Mesothelial cell of epicardium (in vitro differentiated cells): ENCODE measurements around the gene TMEM53. TPM values are rescaled to one million over a fixed set of nuclear protein-coding genes. Genes with fewer than 3 reads are reported as not detected.

Source experiments
- DNase-seq, 2 experiments: peaks; one replicate each; pipeline ENCODE4 v3.0.0; 2021; ENCODE audit warnings: low spot score in 2 of 2; ENCODE audit not compliant: unreplicated experiment in 2 of 2
- H3K27ac Mint-ChIP-seq: 2 replicates; pipeline ENCODE4 v1.8.0; 2021; ENCODE audit warnings: mixed read lengths
- H3K27me3 Mint-ChIP-seq: 2 replicates; pipeline ENCODE4 v1.8.0; 2021; ENCODE audit warnings: low read depth, mixed read lengths
- H3K36me3 Mint-ChIP-seq: 2 replicates; pipeline ENCODE4 v1.8.0; 2021; ENCODE audit warnings: mixed read lengths
- H3K4me1 Mint-ChIP-seq: 2 replicates; pipeline ENCODE4 v1.8.0; 2021; ENCODE audit warnings: mixed read lengths
- H3K4me3 Mint-ChIP-seq: 2 replicates; pipeline ENCODE4 v1.8.0; 2021; ENCODE audit warnings: mild to moderate bottlenecking, moderate library complexity, mixed read lengths
- H3K9me3 Mint-ChIP-seq: 2 replicates; pipeline ENCODE4 v1.8.0; 2021; ENCODE audit warnings: mixed read lengths
- CTCF ChIP-seq: fragments of 200-600 bp; sonication (generic); IDR thresholded peaks from one replicate; pipeline ENCODE4 v1.5.0; 2021; ENCODE audit warnings: antibody characterized with exemption; ENCODE audit not compliant: unreplicated experiment
- total RNA-seq: library from RNA; stranded (reverse); gene quantifications from 3 replicates; pipeline ENCODE4 v1.2.1, GENCODE V29; 2021

The TMEM53 gene
- total RNA-seq, 1 donor from 2014 or later, result 8.9 TPM

GRCh38 chr1:44696789-44697345 is 22.6 kb upstream of the TMEM53 start:
- no peak for DNase-seq
- Mint-ChIP-seq H3K4me1 (peaks cover 9% of the 10 kb centered on the region), H3K9me3 (no peaks in the 10 kb centered on the region), H3K27ac (no peak overlapping the region), H3K27me3 (no peaks in the 10 kb centered on the region), H3K4me3 (no peak overlapping the region), H3K36me3 (peaks cover 3% of the 10 kb centered on the region)
- TF ChIP-seq CTCF, result no peak

- H3K4me1 Mint-ChIP-seq, result peaks cover 7% of the 10 kb centered on the region
- H3K36me3 Mint-ChIP-seq, result peaks cover 7% of the 10 kb centered on the region
- no peak overlapping the region for H3K27ac Mint-ChIP-seq
- no peaks in the 10 kb centered on the region for H3K27me3 Mint-ChIP-seq
- H3K4me3 Mint-ChIP-seq, result no peak overlapping the region
- H3K9me3 Mint-ChIP-seq, result no peaks in the 10 kb centered on the region
- TF ChIP-seq CTCF, result no peak
- DNase-seq, result no peak
Measured at GRCh38 chr1:44696101-44696500, 21.8 kb upstream of the TMEM53 start.

- peaks cover 2% of the 10 kb centered on the region for H3K4me1 Mint-ChIP-seq
- H3K27me3 Mint-ChIP-seq, result no peaks in the 10 kb centered on the region
- TF ChIP-seq CTCF, result no peak
- no peak overlapping the region for H3K27ac Mint-ChIP-seq
- DNase-seq, result no peak
- H3K36me3 Mint-ChIP-seq, result peaks cover 7% of the 10 kb centered on the region
- no peaks in the 10 kb centered on the region for H3K9me3 Mint-ChIP-seq
- H3K4me3 Mint-ChIP-seq, result no peak overlapping the region
Measured at GRCh38 chr1:44695671-44696070, 21.4 kb upstream of the TMEM53 start.

GRCh38 chr1:44694863-44695478 is 20.7 kb upstream of the TMEM53 start:
- Mint-ChIP-seq H3K4me1 (no peaks in the 10 kb centered on the region), H3K4me3 (no peak overlapping the region), H3K36me3 (peaks cover 7% of the 10 kb centered on the region), H3K9me3 (no peaks in the 10 kb centered on the region), H3K27ac (no peak overlapping the region), H3K27me3 (no peaks in the 10 kb centered on the region)
- no peak for TF ChIP-seq CTCF
- no peak for DNase-seq

- Mint-ChIP-seq H3K4me3 (no peak overlapping the region), H3K9me3 (no peaks in the 10 kb centered on the region), H3K27me3 (no peaks in the 10 kb centered on the region), H3K4me1 (no peaks in the 10 kb centered on the region), H3K27ac (no peak overlapping the region), H3K36me3 (peaks cover 7% of the 10 kb centered on the region)
- no peak for TF ChIP-seq CTCF
- no peak for DNase-seq
Measured at GRCh38 chr1:44693900-44694299, 19.6 kb upstream of the TMEM53 start.
